ENCODE measurements around the gene HGF. TPM values are rescaled to one million over a fixed set of nuclear protein-coding genes. Genes with fewer than 3 reads are reported as not detected.

Gene HGF
- total RNA-seq, 2 experiments from 2014 or later, result not detected

- Mint-ChIP-seq H3K36me3 (ENCODE audit: low read depth) (no peaks in the 10 kb centered on the region), H3K9me3 (no peaks in the 10 kb centered on the region), H3K27me3 (no peaks in the 10 kb centered on the region), H3K4me3 (no peak overlapping the region), H3K4me1 (ENCODE audit: low read depth) (no peaks in the 10 kb centered on the region), H3K27ac (no peak overlapping the region)
- ATAC-seq (no peak), DNase-seq (no peak)
- ChIA-PET POLR2A (no interaction called here), CTCF (no interaction called here)
- no peak for TF ChIP-seq CTCF (IDR thresholded peaks at IDR 0.05)
- intact Hi-C loops (cut with micrococcal nuclease), result no loop called here
Measured at GRCh38 chr7:81707966-81708365, 61.9 kb downstream of the HGF start.

GRCh38 chr7:81707196-81707595, 62.7 kb downstream of the HGF start:
- CTCF ChIA-PET, result no interaction called here
- Mint-ChIP-seq H3K36me3 (ENCODE audit: low read depth) (no peaks in the 10 kb centered on the region), H3K27me3 (no peaks in the 10 kb centered on the region), H3K9me3 (no peaks in the 10 kb centered on the region), H3K27ac (no peak overlapping the region), H3K4me3 (no peak overlapping the region), H3K4me1 (ENCODE audit: low read depth) (no peaks in the 10 kb centered on the region)
- TF ChIP-seq CTCF (IDR thresholded peaks at IDR 0.05), result no peak
- POLR2A ChIA-PET, result no interaction called here
- ATAC-seq, result no peak
- no peak for DNase-seq
- intact Hi-C loops (cut with micrococcal nuclease), result no loop called here

GRCh38 chr7:81705206-81705605, 64.6 kb downstream of the HGF start:
- H3K27ac Mint-ChIP-seq, result no peak overlapping the region
- CTCF ChIA-PET, result no interaction called here
- H3K36me3 Mint-ChIP-seq (ENCODE audit: low read depth), result no peaks in the 10 kb centered on the region

GRCh38 chr7:81704595-81704994, 65.3 kb downstream of the HGF start:
- TF ChIP-seq CTCF (IDR thresholded peaks at IDR 0.05), result no peak
- ChIA-PET POLR2A (no interaction called here), CTCF (no interaction called here)
- no peak for DNase-seq
- no peak for ATAC-seq
- Mint-ChIP-seq H3K4me1 (ENCODE audit: low read depth) (no peaks in the 10 kb centered on the region), H3K4me3 (no peak overlapping the region), H3K36me3 (ENCODE audit: low read depth) (no peaks in the 10 kb centered on the region), H3K9me3 (no peaks in the 10 kb centered on the region), H3K27ac (no peak overlapping the region), H3K27me3 (no peaks in the 10 kb centered on the region)
- intact Hi-C loops (cut with micrococcal nuclease), result no loop called here

More at GRCh38 chr7:81705206-81705605, 64.6 kb downstream of the HGF start:
- TF ChIP-seq CTCF (IDR thresholded peaks at IDR 0.05), result no peak
- Mint-ChIP-seq H3K9me3 (no peaks in the 10 kb centered on the region), H3K4me3 (no peak overlapping the region), H3K27me3 (no peaks in the 10 kb centered on the region), H3K4me1 (ENCODE audit: low read depth) (no peaks in the 10 kb centered on the region)
- DNase-seq, result no peak
- intact Hi-C loops (cut with micrococcal nuclease), result no loop called here
- no peak for ATAC-seq
- POLR2A ChIA-PET, result no interaction called here

GRCh38 chr7:81698965-81699364, 70.9 kb downstream of the HGF start:
- no peaks in the 10 kb centered on the region for H3K4me1 Mint-ChIP-seq (ENCODE audit: low read depth)

More at GRCh38 chr7:81698965-81699364, 70.9 kb downstream of the HGF start:
- CTCF ChIA-PET, result no interaction called here
- DNase-seq (no peak), ATAC-seq (no peak)
- H3K27me3 Mint-ChIP-seq, result no peaks in the 10 kb centered on the region
- no peaks in the 10 kb centered on the region for H3K36me3 Mint-ChIP-seq (ENCODE audit: low read depth)
- no peak overlapping the region for H3K4me3 Mint-ChIP-seq
- TF ChIP-seq CTCF (IDR thresholded peaks at IDR 0.05), result no peak
- no peaks in the 10 kb centered on the region for H3K9me3 Mint-ChIP-seq
- POLR2A ChIA-PET, result no interaction called here
- intact Hi-C loops (cut with micrococcal nuclease), result no loop called here
- H3K27ac Mint-ChIP-seq, result no peak overlapping the region

Measured in activated CD8-positive, alpha-beta T cell treated with anti-CD3 and anti-CD28 coated beads for 36 hours (primary cell).